Measurements from ENCODE around the gene SYT1.
A peak's percentile ranks its signal among the peaks of the same experiment; 100 is the strongest.

Gene SYT1

GRCh38 chr12:79373896-79374499 lies 509.4 kb downstream of the SYT1 start:
- no peak overlapping the region for H3K9ac ChIP-seq
- no peak overlapping the region for H2AFZ ChIP-seq
- H3K4me2 ChIP-seq (ENCODE audit: low read length), result no peak overlapping the region
- H3K4me3 ChIP-seq (ENCODE audit: low read depth, low read length), result no peak overlapping the region
- H3K9me3 ChIP-seq (ENCODE audit: control insufficient read depth, low read length), result no peaks in the 10 kb centered on the region
- H3K27me3 ChIP-seq (ENCODE audit: control insufficient read depth, insufficient read depth, low read length), result no peaks in the 10 kb centered on the region
- H3K27ac ChIP-seq, result no peak overlapping the region
- no peaks in the 10 kb centered on the region for H3K79me2 ChIP-seq
- no peaks in the 10 kb centered on the region for H3K4me1 ChIP-seq
- no peaks in the 10 kb centered on the region for H3K36me3 ChIP-seq (ENCODE audit: control insufficient read depth, insufficient read depth, low read length)
- peak; percentile 43 for TF ChIP-seq CTCF (IDR thresholded peaks at IDR 0.05)

- Histone ChIP-seq H3K4me2 (ENCODE audit: low read length) (no peak overlapping the region), H3K27me3 (ENCODE audit: control insufficient read depth, insufficient read depth, low read length) (no peaks in the 10 kb centered on the region), H3K36me3 (ENCODE audit: control insufficient read depth, insufficient read depth, low read length) (no peaks in the 10 kb centered on the region), H3K4me1 (no peaks in the 10 kb centered on the region), H3K79me2 (no peaks in the 10 kb centered on the region), H3K27ac (no peak overlapping the region), H2AFZ (no peak overlapping the region), H3K9ac (no peak overlapping the region), H3K9me3 (ENCODE audit: control insufficient read depth, low read length) (no peaks in the 10 kb centered on the region), H3K4me3 (ENCODE audit: low read depth, low read length) (no peak overlapping the region)
- no peak for TF ChIP-seq CTCF (IDR thresholded peaks at IDR 0.05)
These were observed 510.0 kb downstream of the SYT1 start for GRCh38 chr12:79374545-79374944.

GRCh38 chr12:79375050-79375449 lies 510.5 kb downstream of the SYT1 start:
- Histone ChIP-seq H3K4me3 (ENCODE audit: low read depth, low read length) (no peak overlapping the region), H3K4me1 (no peaks in the 10 kb centered on the region), H2AFZ (no peak overlapping the region), H3K9me3 (ENCODE audit: control insufficient read depth, low read length) (no peaks in the 10 kb centered on the region), H3K27me3 (ENCODE audit: control insufficient read depth, insufficient read depth, low read length) (no peaks in the 10 kb centered on the region), H3K9ac (no peak overlapping the region), H3K79me2 (no peaks in the 10 kb centered on the region), H3K4me2 (ENCODE audit: low read length) (no peak overlapping the region), H3K36me3 (ENCODE audit: control insufficient read depth, insufficient read depth, low read length) (no peaks in the 10 kb centered on the region), H3K27ac (no peak overlapping the region)
- TF ChIP-seq CTCF (IDR thresholded peaks at IDR 0.05), result no peak

- TF ChIP-seq CTCF (IDR thresholded peaks at IDR 0.05), result no peak
- H3K9ac ChIP-seq, result no peak overlapping the region
- H3K36me3 ChIP-seq (ENCODE audit: control insufficient read depth, insufficient read depth, low read length), result no peaks in the 10 kb centered on the region
- H3K27me3 ChIP-seq (ENCODE audit: control insufficient read depth, insufficient read depth, low read length), result no peaks in the 10 kb centered on the region
- no peak overlapping the region for H3K4me3 ChIP-seq (ENCODE audit: low read depth, low read length)
- H2AFZ ChIP-seq, result no peak overlapping the region
- H3K4me2 ChIP-seq (ENCODE audit: low read length), result no peak overlapping the region
- no peaks in the 10 kb centered on the region for H3K9me3 ChIP-seq (ENCODE audit: control insufficient read depth, low read length)
- H3K79me2 ChIP-seq, result no peaks in the 10 kb centered on the region
- no peak overlapping the region for H3K27ac ChIP-seq
- H3K4me1 ChIP-seq, result no peaks in the 10 kb centered on the region
These were observed 513.9 kb downstream of the SYT1 start for GRCh38 chr12:79378496-79378895.

GRCh38 chr12:79380402-79380801 lies 515.8 kb downstream of the SYT1 start:
- Histone ChIP-seq H3K9me3 (ENCODE audit: control insufficient read depth, low read length) (no peaks in the 10 kb centered on the region), H3K4me2 (ENCODE audit: low read length) (no peak overlapping the region), H2AFZ (no peak overlapping the region), H3K4me3 (ENCODE audit: low read depth, low read length) (no peak overlapping the region), H3K79me2 (no peaks in the 10 kb centered on the region), H3K4me1 (no peaks in the 10 kb centered on the region), H3K36me3 (ENCODE audit: control insufficient read depth, insufficient read depth, low read length) (no peaks in the 10 kb centered on the region), H3K9ac (no peak overlapping the region), H3K27me3 (ENCODE audit: control insufficient read depth, insufficient read depth, low read length) (no peaks in the 10 kb centered on the region), H3K27ac (no peak overlapping the region)
- no peak for TF ChIP-seq CTCF (IDR thresholded peaks at IDR 0.05)

All from parathyroid adenoma (tissue), 2 donors.